ENCODE measurements around the gene XAGE1B. TPM values are rescaled to one million over a fixed set of nuclear protein-coding genes. Genes with fewer than 3 reads are reported as not detected.

The XAGE1B gene
- total RNA-seq (2022; extraction: Qiagen RNA extraction), result 193 to 247 TPM (median 207 TPM) in 5 replicates

GRCh38 chrX:52516987-52517325, at the start of gene XAGE1B:
TSS of gene XAGE1B (minus strand) at chrX:52517063. CDS start at chrX:52515527, 1,536 bp downstream.

GRCh38 chrX:52495545-52496418, 21.1 kb downstream of the XAGE1B start, which contains the start of gene XAGE1A:
TSS of gene XAGE1A (plus strand) at chrX:52495808. CDS start at chrX:52497362, 1,554 bp downstream.

Other genes starting within 250 kb of the XAGE1B start
- gene XAGE2, start 148.0 kb downstream of the XAGE1B start, total RNA-seq (2022; extraction: Qiagen RNA extraction), result not detected in 5 replicates
- gene XAGE1A, start 21.3 kb downstream of the XAGE1B start, total RNA-seq (2022; extraction: Qiagen RNA extraction), result 7.3 to 39.6 TPM (median 16.0 TPM) in 5 replicates
- gene SSX7, start 137.8 kb upstream of the XAGE1B start, total RNA-seq (2022; extraction: Qiagen RNA extraction), result not detected in 5 replicates
- gene SSX2, start 190.1 kb upstream of the XAGE1B start, total RNA-seq (2022; extraction: Qiagen RNA extraction), result not detected in 5 replicates
- gene SSX2B, start 234.2 kb upstream of the XAGE1B start, total RNA-seq (2022; extraction: Qiagen RNA extraction), result not detected in 5 replicates